ENCODE data around the gene OAS1.

The OAS1 gene

GRCh38 chr12:112964067-112964670, 57.4 kb downstream of the OAS1 start:
- DNase-seq (ENCODE audit: low read depth in 1 of 2, low spot score in 1 of 2): no peak

- DNase-seq (ENCODE audit: low read depth in 1 of 2, low spot score in 1 of 2): no peak
Observed at GRCh38 chr12:112964915-112965314, 58.2 kb downstream of the OAS1 start.

- DNase-seq (ENCODE audit: low read depth in 1 of 2, low spot score in 1 of 2): no peak
Observed at GRCh38 chr12:112965643-112966042, 58.9 kb downstream of the OAS1 start.

GRCh38 chr12:112967306-112967705, 60.5 kb downstream of the OAS1 start:
- DNase-seq (ENCODE audit: low read depth in 1 of 2, low spot score in 1 of 2): no peak

GRCh38 chr12:112967858-112968257, 61.1 kb downstream of the OAS1 start:
- DNase-seq (ENCODE audit: low read depth in 1 of 2, low spot score in 1 of 2): no peak
